Tongue (tissue), 3 donors: Measurements from ENCODE around the gene PDGFC. TPM values are rescaled to one million over a fixed set of nuclear protein-coding genes. Genes with fewer than 3 reads are reported as not detected.

Source experiments
- DNase-seq: peaks from one replicate; pipeline ENCODE4 v3.0.0-alpha.2; 2015
- small RNA-seq: library from RNA; depleted of rRNA; stranded (forward); fragments of <200 nt; gene quantifications from one replicate; pipeline ENCODE3, GENCODE V24; 2014; ENCODE audit warnings: low replicate concordance
- total RNA-seq: library from RNA; depleted of rRNA; stranded (reverse); fragments of >200 nt; gene quantifications from one replicate; pipeline ENCODE4 v1.2.3, GENCODE V29; 2014

PDGFC gene
- total RNA-seq, 1 donor from 2014 or later, result 25.8 TPM

DNA sequence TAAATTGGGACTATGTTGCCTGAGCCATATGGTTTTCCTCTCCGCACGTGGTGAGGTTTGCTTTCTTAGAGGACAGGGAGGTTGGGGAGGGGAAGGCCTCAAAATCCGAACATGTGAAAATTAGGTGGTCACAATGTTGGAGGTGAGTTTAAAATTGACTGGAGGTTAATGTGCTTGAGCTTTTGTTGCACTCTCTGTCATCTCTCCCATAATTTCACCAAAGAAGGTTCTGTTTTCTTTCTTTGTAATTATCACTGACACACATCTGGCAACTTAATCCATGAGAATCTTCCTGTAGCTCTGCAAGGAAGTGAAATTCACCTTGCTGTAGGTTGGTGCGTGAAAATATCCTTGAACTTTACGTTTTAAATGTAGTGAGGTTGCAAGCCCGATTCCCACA lies 225.5 kb downstream of the PDGFC start:
- DNase-seq, result peak; percentile 38

DNA sequence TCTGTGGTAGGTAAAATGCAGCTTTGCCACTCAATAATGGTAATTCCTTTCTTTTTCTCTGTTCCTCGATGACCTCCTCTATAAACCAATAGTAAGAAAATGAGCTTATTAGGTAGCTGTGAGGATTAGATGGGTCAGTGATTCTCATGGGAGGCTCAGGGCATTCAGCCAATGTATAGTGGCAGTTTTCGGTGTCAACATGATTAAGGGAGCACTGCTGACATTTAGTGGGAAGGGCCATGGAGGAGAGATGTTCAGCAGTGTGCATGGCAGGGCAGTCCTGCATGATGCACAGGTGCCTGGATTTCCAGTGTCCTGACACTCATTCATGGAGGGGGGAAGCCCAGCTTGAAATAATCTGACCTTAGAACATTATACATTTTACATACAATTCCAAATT lies 232.8 kb downstream of the PDGFC start:
- no peak for DNase-seq

DNA sequence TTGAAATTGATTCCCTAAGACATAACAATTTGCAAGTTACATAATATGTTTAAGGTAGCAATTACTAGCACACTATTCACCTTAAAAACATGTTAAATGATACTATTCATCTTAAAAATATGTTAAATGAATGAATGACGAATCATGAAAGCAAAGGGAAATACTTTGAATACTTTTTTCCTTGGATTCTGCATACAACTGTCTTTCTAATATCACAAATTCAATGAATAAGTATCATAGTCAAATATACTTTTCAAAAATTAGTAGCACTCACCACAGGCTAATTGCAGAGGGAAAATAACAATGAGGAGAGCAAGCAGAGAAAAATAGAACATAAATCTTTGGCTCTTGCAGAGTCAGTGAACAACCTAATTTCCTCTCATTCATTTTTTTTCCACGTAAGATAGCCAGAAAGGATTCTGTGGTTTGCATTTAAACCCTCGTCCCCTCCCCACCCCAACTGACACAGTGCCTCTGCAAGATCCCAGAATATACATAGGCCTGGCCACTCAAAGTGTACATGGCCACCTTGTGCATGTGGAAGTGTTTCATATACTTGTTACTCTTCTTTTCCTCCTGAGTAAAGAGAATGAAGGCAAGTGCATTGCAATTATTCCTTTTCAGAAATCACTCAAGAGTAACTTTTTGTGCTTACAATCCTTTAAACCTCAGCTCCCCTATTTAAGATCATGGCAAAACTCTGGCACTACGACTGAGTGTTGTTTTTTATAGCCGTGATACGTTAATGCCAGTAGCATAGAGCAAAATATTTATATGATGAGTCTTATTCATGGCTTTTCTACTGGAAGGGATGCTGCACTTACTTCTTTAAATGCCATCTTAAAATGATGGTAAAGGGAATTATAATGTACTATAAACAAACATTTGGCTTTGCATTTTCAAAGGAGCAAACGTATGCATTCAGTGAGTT lies 236.4 kb downstream of the PDGFC start:
- DNase-seq, result no peak

DNA sequence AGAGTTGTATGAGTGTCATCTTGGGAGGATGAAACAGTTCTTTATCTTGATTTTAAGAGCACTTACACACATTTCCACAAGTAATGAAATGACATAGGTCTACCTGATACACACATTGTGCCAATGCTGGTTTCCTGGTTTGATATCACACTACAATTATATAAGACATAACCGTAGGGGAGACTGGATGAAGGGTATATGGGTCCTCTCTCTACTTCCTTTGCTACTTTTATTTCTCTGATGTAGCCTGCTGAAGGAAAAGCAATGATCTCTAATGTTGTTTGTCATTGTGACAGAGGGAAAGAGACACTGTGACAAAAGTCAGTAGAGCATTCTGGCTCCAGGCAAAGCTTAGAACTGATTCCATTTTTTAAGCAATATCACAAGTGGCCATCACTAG lies 238.0 kb downstream of the PDGFC start:
- no peak for DNase-seq

- no peak for DNase-seq
These were observed 239.0 kb downstream of the PDGFC start for GRCh38 chr4:156732634-156733033.

GRCh38 chr4:156729416-156729815 lies 242.2 kb downstream of the PDGFC start:
- no peak for DNase-seq

GRCh38 chr4:156725257-156725656 lies 246.3 kb downstream of the PDGFC start:
- no peak for DNase-seq

DNA sequence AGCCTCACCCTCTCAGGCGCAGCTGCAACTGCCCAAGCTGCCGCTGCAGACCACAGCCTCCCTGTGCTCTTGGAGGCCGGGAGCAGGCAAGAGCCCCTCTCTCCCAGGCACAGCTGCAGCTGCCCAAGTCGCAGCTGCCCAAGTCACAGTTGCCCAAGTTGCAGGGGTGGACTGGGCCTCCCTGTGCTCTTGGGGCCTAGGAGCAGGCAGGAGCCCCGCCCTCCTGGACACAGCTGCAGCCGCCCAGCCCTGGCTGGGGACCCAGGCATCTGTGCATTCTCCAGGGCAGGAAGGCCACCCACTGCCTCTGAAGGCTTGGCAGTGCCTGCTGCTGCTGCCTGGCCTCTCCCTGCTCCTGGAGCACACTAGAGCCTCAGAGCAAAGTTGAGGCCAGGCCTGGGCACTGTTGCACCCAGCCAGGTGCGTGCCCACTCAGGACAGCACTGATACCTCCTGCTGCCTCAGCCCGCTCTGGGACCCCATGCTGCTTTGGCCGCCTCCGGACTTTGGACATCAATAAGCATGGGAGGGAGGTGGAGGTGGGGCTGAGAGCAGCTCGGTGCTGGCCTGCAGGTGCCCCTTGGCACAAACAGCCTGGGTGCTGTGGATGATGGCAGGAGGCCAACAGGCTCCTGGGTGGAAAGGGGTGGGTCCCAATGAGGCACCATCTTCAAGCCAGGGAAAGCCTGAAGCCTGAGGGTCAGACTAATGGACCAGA lies 247.5 kb downstream of the PDGFC start:
- no peak for DNase-seq

- no peak for DNase-seq
These were observed 253.4 kb downstream of the PDGFC start for GRCh38 chr4:156718226-156718625.

- DNase-seq, result no peak
These were observed 260.4 kb downstream of the PDGFC start for GRCh38 chr4:156711193-156711590.

Small RNAs within 50 kb of the gene (small RNA-seq; reads per million reads assigned to genes)
- not detected for gene AC092608.2

Other genes with a start within 250 kb of the PDGFC start
- 2.8 TPM for gene GLRB, start 104.4 kb upstream of the PDGFC start, total RNA-seq
- 8.9 TPM for gene GRIA2, start 248.9 kb upstream of the PDGFC start, total RNA-seq